K562 (cell line): Measurements from ENCODE around the gene ACSL3.

ENCODE experiments used
- BHLHE40 ChIP-seq: IDR thresholded peaks from 2 replicates; pipeline ENCODE4 v1.6.1; 2011; ENCODE audit warnings: low read length, improper control_type of control experiment
- CBX8 ChIP-seq: fragments of 200-600 bp; sonication (generic); IDR thresholded peaks from 2 replicates; pipeline ENCODE4 v1.6.1; 2012; ENCODE audit warnings: borderline replicate concordance, mixed run types, low read depth, mild to moderate bottlenecking, moderate library complexity, mixed read lengths, low read length, control low read depth, inconsistent platforms; ENCODE audit not compliant: poor library complexity, severe bottlenecking; ENCODE audit errors: extremely low read depth
- CREB1 ChIP-seq, 2 experiments: sonication (generic) in 1 of 2; formaldehyde crosslinking in 1 of 2; IDR thresholded peaks; 2 replicates each; pipeline versions ENCODE4 v1.6.1 to v1.8.0; 2012 to 2022; ENCODE audit warnings: inconsistent platforms in 1 of 2, mild to moderate bottlenecking in 1 of 2, missing genetic modification reagents in 1 of 2, moderate library complexity in 1 of 2
- EZH2 ChIP-seq: IDR thresholded peaks from 2 replicates; pipeline ENCODE4 v1.6.1; 2012; ENCODE audit warnings: low read depth, mild to moderate bottlenecking, inconsistent platforms, low read length, borderline replicate concordance
- POLR2AphosphoS2 ChIP-seq: IDR thresholded peaks from 2 replicates; pipeline ENCODE4 v1.6.1; 2012; ENCODE audit warnings: low read length, improper control_type of control experiment
- POLR3A ChIP-seq: IDR thresholded peaks from 2 replicates; pipeline ENCODE4 v1.6.1; 2011; ENCODE audit warnings: borderline replicate concordance, mild to moderate bottlenecking, moderate library complexity; ENCODE audit not compliant: insufficient read length, insufficient read depth; ENCODE audit errors: extremely low read depth
- RBM39 ChIP-seq: fragments of 200-400 bp; formaldehyde crosslinking; optimal IDR thresholded peaks from 2 replicates; pipeline ENCODE3; 2018; ENCODE audit warnings: low read depth, low read length
- RCOR1 ChIP-seq, 2 experiments: IDR thresholded peaks; 2 replicates each; pipeline ENCODE4 v1.6.1; 2012; ENCODE audit warnings: low read depth in 2 of 2, low read length in 2 of 2, borderline replicate concordance in 1 of 2, improper control_type of control experiment in 1 of 2
- SIN3A ChIP-seq, 2 experiments: fragments of 150-350 bp in 1 of 2; IDR thresholded peaks; 2 replicates each; pipeline ENCODE4 v1.6.1; 2011 to 2016; ENCODE audit warnings: borderline replicate concordance in 2 of 2, low read depth in 2 of 2, low read length in 2 of 2, mild to moderate bottlenecking in 2 of 2, moderate library complexity in 2 of 2; ENCODE audit not compliant: control insufficient read depth in 1 of 2
- SLC30A9 ChIP-seq: fragments of 250-450 bp; sonication (Bioruptor Pico); IDR thresholded peaks from 2 replicates; pipeline ENCODE4 v1.8.0; 2022; ENCODE audit warnings: mild to moderate bottlenecking, moderate library complexity
- TF ChIP-seq, protein P1 (sequence below), 3 experiments: IDR thresholded peaks in 2 of 3; conservative IDR thresholded peaks in 1 of 3; 2 replicates each; pipeline ENCODE4 v1.5.1; 2011 to 2012; ENCODE audit warnings: low read length in 3 of 3, mild to moderate bottlenecking in 3 of 3, control low read depth in 2 of 3, improper control_type of control experiment in 1 of 3, inconsistent platforms in 1 of 3, low read depth in 1 of 3, mixed read lengths in 1 of 3, moderate library complexity in 1 of 3; ENCODE audit not compliant: insufficient read depth in 2 of 3
- TF ChIP-seq, protein P2 (sequence below): fragments of 200-600 bp; sonication (generic); IDR thresholded peaks from one replicate; pipeline ENCODE4 v1.6.1; 2012; ENCODE audit warnings: mild to moderate bottlenecking, low read depth, low read length, inconsistent platforms

DNA sequence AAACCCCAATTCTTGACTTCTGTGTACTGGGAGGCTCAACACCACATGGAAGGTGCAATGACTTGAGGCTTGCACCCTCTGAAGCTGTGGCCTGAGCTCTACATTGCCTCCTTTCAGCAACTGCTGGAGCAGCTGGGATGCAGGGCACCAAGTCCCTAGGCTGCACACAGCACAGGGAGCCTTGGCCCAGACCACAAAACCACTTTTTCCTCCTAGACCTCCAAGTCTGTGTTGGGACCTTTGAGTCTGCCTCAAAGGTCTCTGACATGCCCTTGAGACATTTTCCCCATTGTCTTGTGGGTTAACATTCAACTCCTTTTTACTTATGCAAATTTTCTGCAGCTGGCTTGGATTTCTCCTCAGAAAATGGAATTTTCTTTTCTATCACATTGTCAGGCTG lies 128.6 kb downstream of the ACSL3 start:
- TF ChIP-seq, protein P1, sequence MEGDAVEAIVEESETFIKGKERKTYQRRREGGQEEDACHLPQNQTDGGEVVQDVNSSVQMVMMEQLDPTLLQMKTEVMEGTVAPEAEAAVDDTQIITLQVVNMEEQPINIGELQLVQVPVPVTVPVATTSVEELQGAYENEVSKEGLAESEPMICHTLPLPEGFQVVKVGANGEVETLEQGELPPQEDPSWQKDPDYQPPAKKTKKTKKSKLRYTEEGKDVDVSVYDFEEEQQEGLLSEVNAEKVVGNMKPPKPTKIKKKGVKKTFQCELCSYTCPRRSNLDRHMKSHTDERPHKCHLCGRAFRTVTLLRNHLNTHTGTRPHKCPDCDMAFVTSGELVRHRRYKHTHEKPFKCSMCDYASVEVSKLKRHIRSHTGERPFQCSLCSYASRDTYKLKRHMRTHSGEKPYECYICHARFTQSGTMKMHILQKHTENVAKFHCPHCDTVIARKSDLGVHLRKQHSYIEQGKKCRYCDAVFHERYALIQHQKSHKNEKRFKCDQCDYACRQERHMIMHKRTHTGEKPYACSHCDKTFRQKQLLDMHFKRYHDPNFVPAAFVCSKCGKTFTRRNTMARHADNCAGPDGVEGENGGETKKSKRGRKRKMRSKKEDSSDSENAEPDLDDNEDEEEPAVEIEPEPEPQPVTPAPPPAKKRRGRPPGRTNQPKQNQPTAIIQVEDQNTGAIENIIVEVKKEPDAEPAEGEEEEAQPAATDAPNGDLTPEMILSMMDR (IDR thresholded peaks at IDR 0.05 in 2 of 3, conservative IDR thresholded peaks at IDR 0.05 in 1 of 3; ENCODE audit: insufficient read depth in 2 of 3, low read depth in 1 of 3, low read length in 3 of 3) = no peak
- TF ChIP-seq, protein P2, sequence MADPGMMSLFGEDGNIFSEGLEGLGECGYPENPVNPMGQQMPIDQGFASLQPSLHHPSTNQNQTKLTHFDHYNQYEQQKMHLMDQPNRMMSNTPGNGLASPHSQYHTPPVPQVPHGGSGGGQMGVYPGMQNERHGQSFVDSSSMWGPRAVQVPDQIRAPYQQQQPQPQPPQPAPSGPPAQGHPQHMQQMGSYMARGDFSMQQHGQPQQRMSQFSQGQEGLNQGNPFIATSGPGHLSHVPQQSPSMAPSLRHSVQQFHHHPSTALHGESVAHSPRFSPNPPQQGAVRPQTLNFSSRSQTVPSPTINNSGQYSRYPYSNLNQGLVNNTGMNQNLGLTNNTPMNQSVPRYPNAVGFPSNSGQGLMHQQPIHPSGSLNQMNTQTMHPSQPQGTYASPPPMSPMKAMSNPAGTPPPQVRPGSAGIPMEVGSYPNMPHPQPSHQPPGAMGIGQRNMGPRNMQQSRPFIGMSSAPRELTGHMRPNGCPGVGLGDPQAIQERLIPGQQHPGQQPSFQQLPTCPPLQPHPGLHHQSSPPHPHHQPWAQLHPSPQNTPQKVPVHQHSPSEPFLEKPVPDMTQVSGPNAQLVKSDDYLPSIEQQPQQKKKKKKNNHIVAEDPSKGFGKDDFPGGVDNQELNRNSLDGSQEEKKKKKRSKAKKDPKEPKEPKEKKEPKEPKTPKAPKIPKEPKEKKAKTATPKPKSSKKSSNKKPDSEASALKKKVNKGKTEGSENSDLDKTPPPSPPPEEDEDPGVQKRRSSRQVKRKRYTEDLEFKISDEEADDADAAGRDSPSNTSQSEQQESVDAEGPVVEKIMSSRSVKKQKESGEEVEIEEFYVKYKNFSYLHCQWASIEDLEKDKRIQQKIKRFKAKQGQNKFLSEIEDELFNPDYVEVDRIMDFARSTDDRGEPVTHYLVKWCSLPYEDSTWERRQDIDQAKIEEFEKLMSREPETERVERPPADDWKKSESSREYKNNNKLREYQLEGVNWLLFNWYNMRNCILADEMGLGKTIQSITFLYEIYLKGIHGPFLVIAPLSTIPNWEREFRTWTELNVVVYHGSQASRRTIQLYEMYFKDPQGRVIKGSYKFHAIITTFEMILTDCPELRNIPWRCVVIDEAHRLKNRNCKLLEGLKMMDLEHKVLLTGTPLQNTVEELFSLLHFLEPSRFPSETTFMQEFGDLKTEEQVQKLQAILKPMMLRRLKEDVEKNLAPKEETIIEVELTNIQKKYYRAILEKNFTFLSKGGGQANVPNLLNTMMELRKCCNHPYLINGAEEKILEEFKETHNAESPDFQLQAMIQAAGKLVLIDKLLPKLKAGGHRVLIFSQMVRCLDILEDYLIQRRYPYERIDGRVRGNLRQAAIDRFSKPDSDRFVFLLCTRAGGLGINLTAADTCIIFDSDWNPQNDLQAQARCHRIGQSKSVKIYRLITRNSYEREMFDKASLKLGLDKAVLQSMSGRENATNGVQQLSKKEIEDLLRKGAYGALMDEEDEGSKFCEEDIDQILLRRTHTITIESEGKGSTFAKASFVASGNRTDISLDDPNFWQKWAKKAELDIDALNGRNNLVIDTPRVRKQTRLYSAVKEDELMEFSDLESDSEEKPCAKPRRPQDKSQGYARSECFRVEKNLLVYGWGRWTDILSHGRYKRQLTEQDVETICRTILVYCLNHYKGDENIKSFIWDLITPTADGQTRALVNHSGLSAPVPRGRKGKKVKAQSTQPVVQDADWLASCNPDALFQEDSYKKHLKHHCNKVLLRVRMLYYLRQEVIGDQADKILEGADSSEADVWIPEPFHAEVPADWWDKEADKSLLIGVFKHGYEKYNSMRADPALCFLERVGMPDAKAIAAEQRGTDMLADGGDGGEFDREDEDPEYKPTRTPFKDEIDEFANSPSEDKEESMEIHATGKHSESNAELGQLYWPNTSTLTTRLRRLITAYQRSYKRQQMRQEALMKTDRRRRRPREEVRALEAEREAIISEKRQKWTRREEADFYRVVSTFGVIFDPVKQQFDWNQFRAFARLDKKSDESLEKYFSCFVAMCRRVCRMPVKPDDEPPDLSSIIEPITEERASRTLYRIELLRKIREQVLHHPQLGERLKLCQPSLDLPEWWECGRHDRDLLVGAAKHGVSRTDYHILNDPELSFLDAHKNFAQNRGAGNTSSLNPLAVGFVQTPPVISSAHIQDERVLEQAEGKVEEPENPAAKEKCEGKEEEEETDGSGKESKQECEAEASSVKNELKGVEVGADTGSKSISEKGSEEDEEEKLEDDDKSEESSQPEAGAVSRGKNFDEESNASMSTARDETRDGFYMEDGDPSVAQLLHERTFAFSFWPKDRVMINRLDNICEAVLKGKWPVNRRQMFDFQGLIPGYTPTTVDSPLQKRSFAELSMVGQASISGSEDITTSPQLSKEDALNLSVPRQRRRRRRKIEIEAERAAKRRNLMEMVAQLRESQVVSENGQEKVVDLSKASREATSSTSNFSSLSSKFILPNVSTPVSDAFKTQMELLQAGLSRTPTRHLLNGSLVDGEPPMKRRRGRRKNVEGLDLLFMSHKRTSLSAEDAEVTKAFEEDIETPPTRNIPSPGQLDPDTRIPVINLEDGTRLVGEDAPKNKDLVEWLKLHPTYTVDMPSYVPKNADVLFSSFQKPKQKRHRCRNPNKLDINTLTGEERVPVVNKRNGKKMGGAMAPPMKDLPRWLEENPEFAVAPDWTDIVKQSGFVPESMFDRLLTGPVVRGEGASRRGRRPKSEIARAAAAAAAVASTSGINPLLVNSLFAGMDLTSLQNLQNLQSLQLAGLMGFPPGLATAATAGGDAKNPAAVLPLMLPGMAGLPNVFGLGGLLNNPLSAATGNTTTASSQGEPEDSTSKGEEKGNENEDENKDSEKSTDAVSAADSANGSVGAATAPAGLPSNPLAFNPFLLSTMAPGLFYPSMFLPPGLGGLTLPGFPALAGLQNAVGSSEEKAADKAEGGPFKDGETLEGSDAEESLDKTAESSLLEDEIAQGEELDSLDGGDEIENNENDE = no peak
- TF ChIP-seq CREB1 (IDR thresholded peaks at IDR 0.05) (no peak), CREB1 (CRISPR knock-in tag; IDR thresholded peaks at IDR 0.05) (no peak), POLR2AphosphoS2 (no peak), BHLHE40 (no peak), SLC30A9 (no peak), RCOR1 (IDR thresholded peaks at IDR 0.05; ENCODE audit: borderline replicate concordance in 1 of 2, low read depth in 2 of 2, low read length in 2 of 2) (no peak), POLR3A (no peak), RBM39 (no peak), CBX8 (no peak), SIN3A (IDR thresholded peaks at IDR 0.05; ENCODE audit: borderline replicate concordance in 2 of 2, control insufficient read depth in 1 of 2, low read depth in 2 of 2, low read length in 2 of 2) (no peak), EZH2 (no peak)
